ENCODE measurements around the gene ABCA1. TPM values are rescaled to one million over a fixed set of nuclear protein-coding genes. Genes with fewer than 3 reads are reported as not detected.

Gene ABCA1
- total and polyA plus RNA-seq, 2 of the 13 experiments (the other 11 are each of a cell fraction or from before 2014, with no cell fraction given) = 26.8 to 63.8 TPM

DNA sequence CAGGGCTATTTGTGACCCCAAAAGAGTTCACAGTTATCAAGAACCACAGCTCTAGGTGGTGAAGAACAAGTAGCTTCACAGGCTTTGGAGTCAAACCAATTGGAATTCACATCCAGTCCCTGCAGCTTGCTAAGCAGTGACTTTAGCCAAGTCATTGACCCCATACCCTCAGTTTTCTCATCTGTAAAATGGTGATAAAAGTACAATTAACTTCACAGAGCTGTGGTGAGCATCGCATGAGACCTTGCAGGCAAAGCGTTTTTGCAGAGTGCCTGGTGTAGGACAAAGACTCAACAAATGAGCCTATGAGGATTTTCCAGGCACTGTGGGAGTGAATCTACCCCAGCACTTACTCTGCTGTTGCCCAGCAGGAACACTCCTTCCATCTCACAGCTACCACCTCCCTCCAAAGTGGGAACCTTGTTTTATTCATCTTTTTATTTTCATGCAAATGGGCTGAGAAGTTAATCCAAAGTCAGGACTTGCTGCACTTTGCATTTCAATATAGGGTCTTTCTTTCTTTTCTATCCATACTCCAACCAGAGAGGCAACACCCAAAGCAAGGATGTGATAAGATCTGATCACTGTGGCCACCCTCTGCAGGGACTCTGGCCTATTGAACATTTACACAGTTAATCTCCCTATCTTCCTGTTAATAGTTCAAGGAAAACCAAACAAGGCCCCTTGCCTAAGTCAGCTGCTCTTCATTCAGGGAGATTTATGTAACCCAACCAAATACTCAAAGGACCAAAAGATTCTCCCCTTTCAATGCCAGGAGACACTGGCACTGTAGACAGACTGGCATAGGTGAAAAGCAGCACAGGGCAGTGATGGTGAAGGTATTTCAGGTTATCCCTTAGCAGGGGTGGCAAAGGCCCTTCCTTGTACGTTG lies 41.9 kb downstream of the ABCA1 start (continued):
- TF ChIP-seq ZNF710 (CRISPR knock-in tag; IDR thresholded peaks at IDR 0.05; ENCODE audit: borderline replicate concordance) (peak; percentile 88; the same call in 1 of the 2 replicates), ZNF629 (CRISPR knock-in tag; conservative IDR thresholded peaks at IDR 0.05) (peak; percentile 95), YEATS2 (CRISPR knock-in tag; IDR thresholded peaks at IDR 0.05; ENCODE audit: borderline replicate concordance) (peak; percentile 47; the same call in 1 of the 2 replicates), ZNF7 (CRISPR knock-in tag; IDR thresholded peaks at IDR 0.05) (no peak), THAP11 (CRISPR knock-in tag; IDR thresholded peaks at IDR 0.05) (peak; percentile 71; the same call in 1 of the 2 replicates), ZNF503 (CRISPR knock-in tag; IDR thresholded peaks at IDR 0.05) (peak; percentile 90), ZNF784 (CRISPR knock-in tag; IDR thresholded peaks at IDR 0.05; ENCODE audit: borderline replicate concordance) (no peak), NCOA1 (CRISPR knock-in tag; IDR thresholded peaks at IDR 0.05) (peak; percentile 82), YEATS4 (CRISPR knock-in tag; IDR thresholded peaks at IDR 0.05; ENCODE audit: borderline replicate concordance) (peak; percentile 60; the same call in 1 of the 2 replicates), NKX3-1 (CRISPR knock-in tag; IDR thresholded peaks at IDR 0.05) (no peak; the same call in 1 of the 2 replicates), ATF7 (IDR thresholded peaks at IDR 0.05) (no peak), ATF7 (CRISPR knock-in tag; IDR thresholded peaks at IDR 0.05) (no peak), PHF5A (CRISPR knock-in tag; IDR thresholded peaks at IDR 0.05; ENCODE audit: low read depth, unreplicated experiment) (peak; percentile 26), ZNF160 (CRISPR knock-in tag; IDR thresholded peaks at IDR 0.05) (no peak), MLX (CRISPR knock-in tag; IDR thresholded peaks at IDR 0.05) (peak; percentile 73; the same call in 1 of the 2 replicates), MED8 (CRISPR knock-in tag; IDR thresholded peaks at IDR 0.05; ENCODE audit: insufficient replicate concordance) (peak; percentile 84), GTF2F1 (IDR thresholded peaks at IDR 0.05; ENCODE audit: low read length) (no peak)
- TF ChIP-seq, protein P1, sequence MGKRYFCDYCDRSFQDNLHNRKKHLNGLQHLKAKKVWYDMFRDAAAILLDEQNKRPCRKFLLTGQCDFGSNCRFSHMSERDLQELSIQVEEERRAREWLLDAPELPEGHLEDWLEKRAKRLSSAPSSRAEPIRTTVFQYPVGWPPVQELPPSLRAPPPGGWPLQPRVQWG (CRISPR knock-in tag; IDR thresholded peaks at IDR 0.05; ENCODE audit: borderline replicate concordance, low read depth) = no peak
- TF ChIP-seq, protein P2, sequence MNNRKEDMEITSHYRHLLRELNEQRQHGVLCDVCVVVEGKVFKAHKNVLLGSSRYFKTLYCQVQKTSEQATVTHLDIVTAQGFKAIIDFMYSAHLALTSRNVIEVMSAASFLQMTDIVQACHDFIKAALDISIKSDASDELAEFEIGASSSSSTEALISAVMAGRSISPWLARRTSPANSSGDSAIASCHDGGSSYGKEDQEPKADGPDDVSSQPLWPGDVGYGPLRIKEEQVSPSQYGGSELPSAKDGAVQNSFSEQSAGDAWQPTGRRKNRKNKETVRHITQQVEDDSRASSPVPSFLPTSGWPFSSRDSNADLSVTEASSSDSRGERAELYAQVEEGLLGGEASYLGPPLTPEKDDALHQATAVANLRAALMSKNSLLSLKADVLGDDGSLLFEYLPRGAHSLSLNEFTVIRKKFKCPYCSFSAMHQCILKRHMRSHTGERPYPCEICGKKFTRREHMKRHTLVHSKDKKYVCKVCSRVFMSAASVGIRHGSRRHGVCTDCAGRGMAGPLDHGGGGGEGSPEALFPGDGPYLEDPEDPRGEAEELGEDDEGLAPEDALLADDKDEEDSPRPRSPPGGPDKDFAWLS (CRISPR knock-in tag; IDR thresholded peaks at IDR 0.05; ENCODE audit: borderline replicate concordance) = no peak
- TF ChIP-seq, protein P3, sequence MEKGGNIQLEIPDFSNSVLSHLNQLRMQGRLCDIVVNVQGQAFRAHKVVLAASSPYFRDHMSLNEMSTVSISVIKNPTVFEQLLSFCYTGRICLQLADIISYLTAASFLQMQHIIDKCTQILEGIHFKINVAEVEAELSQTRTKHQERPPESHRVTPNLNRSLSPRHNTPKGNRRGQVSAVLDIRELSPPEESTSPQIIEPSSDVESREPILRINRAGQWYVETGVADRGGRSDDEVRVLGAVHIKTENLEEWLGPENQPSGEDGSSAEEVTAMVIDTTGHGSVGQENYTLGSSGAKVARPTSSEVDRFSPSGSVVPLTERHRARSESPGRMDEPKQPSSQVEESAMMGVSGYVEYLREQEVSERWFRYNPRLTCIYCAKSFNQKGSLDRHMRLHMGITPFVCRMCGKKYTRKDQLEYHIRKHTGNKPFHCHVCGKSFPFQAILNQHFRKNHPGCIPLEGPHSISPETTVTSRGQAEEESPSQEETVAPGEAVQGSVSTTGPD (CRISPR knock-in tag; IDR thresholded peaks at IDR 0.05) = no peak
